HG03558 (cell line): Measurements from ENCODE around the gene DNAJB4.
"Not testable (repeated sequence)": the region's sequence is repeated elsewhere in the genome, so short reads cannot be mapped to it uniquely, and the experiment has no call there.

Experiments used
- ATAC-seq: cut with Tn5 transposase; IDR thresholded peaks from one replicate; pipeline ENCODE4 v1.9.1; 2021; ENCODE audit warnings: moderate number of reproducible peaks; ENCODE audit not compliant: unreplicated experiment; ENCODE audit errors: extremely low read depth

The DNAJB4 gene

DNA sequence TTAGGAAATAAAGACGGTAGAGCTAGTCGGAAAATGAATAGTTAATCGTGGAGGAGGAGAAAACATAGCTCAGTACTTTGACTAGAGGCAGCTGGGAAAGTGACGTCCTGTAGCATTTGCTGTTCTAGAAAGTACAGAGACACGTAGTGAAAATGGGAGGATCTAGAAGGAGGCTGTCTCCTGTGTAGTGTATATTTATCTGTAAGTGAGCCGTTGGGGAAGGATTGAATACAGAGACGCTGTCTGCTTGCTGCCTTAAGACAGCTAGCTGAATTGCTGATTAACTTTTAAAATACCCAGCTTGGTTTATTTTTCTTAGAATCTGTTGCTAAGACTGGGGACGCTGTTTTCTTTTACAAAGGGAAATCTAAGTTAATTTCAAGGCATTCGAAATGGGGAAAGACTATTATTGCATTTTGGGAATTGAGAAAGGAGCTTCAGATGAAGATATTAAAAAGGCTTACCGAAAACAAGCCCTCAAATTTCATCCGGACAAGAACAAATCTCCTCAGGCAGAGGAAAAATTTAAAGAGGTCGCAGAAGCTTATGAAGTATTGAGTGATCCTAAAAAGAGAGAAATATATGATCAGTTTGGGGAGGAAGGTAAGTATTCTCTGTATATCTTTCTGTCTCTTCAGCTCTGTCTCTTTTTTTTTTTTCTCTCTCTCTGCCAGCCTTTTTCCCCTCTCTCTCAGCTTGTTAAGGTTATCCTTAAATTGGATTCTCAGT, at the start of gene DNAJB4:
Gene DNAJB4 (plus strand): TSS at position 221 of the 729 bp plus-strand sequence. CDS start 172 bp downstream, at position 393.
- peak; percentile 98 for ATAC-seq

DNA sequence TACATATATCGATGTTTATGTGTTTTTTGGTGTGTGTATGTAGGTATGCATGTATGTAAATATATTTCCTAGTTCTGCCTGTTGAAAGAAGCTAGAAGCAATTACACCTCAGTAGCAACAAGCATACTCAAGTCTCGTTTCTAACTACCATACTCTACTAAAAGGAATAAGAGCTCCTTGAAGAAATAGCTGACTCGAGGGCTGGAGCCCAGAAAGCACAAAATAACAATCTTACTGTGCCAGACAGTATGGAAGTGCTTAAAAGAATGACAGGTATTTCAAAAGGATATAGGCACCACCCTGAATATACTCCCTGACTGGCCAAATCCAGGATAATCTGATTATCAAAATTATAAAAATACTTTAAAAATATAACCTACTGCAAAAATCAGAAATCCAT, 49.0 kb upstream of the DNAJB4 start:
- ATAC-seq, result no peak

DNA sequence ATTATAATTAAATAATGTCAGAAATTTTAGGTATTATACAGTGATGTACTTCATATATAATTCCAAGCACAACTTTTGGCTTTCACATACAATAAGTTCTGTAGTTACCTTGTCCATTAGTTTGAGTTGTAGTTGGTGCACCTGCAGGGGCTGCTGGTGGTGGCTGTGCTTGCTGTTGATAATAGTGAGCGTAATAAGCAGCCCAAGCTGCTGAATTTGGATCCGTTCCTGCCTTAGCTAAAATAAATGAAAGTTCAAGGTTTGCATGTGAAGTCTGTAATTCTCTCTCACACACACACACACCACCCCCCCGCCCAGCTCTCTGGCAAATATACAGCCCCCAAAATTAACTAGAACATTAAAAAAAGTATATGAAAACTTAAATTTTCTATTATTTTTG, 48.3 kb upstream of the DNAJB4 start:
- ATAC-seq, result no peak

DNA sequence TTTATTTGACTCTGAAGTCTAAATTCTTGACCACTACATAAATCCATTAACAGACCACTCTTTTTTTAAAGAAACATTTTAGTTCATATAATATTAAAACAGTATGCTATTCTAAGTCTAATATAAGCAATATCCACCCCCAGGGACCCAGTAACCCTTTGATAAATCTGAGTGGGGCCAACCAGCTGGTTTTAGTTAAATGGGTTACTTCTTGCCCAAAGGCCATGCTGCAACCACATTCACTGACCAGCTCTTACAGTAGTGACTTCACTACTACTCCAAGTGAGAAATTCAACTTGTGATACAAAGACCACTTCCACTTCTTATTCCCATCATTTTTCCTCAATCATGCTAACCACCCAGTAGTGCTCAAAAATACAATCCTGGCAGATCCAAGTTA, 46.3 kb upstream of the DNAJB4 start:
- ATAC-seq, result no peak

DNA sequence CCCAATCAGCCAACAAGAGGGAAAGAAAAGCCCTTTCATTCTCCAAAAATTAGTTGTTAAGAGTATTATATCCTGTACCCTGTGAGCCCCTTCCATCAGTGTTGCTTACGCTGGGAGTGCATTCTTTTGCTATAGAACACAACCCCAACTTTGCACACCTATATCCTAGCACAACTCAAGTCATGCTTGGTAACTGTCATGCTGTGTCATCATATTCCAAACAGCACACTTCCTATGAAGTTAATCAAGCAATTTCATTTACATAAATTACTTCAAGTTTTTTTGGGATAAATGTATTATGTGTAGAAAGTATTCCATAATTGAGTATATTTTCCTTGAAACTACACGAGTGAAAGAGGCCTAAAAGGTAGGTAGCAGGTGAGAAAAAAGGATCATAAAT, 45.9 kb upstream of the DNAJB4 start:
- ATAC-seq, result no peak

DNA sequence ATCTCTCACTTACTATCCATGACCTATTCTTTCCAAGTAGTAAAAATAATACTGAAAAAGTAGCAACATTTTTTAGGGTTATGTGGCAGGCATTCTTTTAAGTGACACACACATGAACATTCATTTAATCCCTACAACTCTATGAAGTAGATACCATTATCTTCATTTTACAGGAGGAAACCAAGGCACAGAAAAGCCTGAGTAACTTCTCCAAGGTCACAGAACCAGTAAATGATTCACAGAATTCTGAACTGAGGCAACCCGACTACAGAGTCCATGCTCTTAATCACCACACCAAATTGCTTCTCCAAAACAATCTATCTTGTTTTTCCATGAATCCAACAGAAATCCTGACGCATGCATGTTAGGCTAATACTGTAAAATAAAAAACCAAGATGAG, 43.3 kb upstream of the DNAJB4 start:
- ATAC-seq, result no peak

DNA sequence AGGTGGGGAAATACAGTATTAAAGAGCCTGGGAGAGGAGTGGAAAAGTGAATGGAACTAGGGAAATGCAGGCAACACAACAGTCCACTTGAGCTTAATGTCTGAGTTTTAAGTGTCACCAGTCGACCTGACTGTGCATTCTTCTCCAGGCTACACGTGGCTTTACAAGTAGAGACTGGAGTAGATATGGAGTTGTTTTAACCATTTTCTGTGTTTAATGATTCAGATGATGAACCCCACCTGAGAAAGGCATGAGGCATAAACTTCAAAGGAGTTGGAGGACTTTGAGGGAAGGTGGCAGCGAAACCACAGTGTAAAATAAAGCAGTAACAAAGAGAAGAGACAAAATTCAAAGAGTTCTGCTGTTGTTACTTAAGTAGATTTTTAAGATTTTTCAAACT, 38.4 kb upstream of the DNAJB4 start:
- ATAC-seq, result no peak

DNA sequence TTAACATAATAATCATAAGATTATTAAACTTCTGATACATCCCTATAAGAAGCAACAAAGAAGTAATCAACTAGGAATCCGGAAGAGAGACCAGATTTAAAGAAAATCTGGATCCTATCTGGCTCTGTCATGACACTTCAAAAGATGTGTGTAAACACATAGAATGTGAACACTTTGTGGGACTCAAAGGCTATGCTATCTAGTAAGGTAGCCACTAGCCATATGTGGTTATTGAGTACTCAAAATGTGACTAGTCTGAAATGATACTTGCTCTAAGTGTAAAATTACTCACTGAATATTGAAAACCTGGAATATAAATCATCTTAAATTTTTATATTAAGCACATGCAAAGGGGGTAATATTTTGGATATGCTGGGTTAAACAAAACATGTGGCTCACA, 34.5 kb upstream of the DNAJB4 start:
- ATAC-seq, result no peak

DNA sequence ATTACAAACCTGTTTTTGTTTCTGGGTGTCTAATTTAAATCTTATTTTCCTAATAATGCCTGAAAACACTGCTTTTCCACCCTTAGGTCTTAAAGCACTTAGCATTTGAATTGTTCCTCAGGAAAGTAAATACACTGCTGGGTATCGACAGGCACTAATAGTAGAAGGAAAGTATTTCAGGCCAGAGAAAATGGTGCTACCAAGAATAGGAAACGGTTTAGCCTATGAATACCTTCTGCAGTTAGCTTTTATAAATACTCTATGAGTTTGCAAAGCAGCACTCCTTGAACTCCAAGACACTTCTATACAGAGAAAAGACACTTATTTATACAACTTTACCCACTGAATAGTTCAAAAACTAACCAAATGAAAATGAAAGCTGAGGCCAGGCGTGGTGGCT, 32.7 kb upstream of the DNAJB4 start:
- no peak for ATAC-seq

DNA sequence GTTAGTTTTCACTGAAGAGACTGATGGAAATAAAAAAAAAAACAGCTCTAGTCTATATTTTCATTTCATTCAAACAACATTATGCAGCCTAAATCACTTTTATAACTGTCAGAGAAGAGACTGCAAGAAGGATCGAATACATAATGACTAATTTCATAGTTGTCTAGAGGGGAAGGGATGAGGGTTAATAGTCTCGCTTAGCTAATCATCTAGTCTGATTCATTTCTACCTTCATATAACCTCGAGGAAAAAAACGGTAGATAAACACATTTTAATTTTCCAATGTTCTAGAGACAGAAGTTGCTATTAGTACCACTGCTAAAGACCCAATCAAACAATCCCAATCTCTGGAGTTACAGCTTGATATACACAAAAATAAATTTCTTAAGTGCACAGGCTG, 29.4 kb upstream of the DNAJB4 start:
- no peak for ATAC-seq

DNA sequence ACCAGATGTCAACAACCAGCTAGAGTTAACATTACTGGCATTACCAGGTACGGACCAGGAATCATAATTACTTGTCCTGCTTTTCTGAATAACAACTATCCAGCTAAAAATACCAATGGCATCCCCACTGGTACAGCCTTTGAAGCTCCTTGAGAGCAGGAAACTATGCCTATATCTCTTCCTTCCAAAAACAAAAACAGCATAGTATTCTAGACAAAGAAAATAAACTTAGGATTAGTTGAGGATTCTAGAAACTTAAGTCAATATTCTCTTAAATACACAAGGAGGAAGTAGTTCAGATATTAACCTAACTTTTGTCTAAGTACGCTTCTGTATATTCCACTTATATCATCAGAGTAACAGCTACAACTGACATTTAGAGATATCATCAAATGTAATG, 28.8 kb upstream of the DNAJB4 start:
- ATAC-seq, result no peak

DNA sequence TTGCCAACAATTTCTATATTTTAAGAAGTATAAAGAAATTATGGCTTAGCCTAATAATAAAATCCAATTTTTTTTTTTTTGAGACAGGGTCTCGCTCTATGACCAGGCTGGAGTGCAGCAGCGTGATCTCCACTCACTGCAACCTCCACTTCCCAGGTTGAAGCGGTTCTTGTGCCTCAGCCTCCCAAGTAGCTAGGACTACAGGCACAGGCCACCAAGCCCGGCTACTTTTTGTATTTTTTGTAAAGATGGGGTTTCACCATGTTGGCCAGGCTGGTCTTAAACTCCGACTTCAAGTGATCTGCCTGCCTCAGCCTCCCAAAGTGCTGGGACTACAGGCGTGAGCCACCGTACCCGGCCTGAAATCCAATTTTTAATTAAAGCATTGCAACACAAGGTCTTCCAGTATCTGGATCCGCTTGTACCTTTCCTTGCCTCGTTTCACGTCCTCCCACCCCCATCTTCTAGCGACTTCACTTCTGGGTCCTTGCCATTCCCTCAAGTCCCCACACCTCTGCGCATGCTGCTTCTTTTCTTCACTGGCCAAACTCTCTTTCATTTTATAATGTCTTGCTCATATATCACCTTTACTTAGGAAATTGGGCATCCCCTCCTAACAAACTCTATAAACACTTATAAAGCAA, 28.2 kb upstream of the DNAJB4 start:
- no peak for ATAC-seq

DNA sequence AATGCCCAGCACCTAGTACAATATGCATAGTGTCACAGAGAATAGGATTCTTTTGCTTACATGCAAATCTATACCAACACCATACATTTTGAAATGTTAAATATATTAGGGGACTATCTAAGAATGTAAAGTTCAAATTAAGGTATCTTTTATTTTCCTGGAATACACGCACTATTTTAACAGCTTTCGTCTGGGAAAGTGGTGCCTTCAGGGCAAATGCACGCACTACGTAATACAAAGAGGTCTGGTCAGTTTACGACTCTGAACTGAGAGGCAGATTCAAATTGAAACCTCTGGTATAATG, 26.8 kb upstream of the DNAJB4 start:
- ATAC-seq, result no peak

DNA sequence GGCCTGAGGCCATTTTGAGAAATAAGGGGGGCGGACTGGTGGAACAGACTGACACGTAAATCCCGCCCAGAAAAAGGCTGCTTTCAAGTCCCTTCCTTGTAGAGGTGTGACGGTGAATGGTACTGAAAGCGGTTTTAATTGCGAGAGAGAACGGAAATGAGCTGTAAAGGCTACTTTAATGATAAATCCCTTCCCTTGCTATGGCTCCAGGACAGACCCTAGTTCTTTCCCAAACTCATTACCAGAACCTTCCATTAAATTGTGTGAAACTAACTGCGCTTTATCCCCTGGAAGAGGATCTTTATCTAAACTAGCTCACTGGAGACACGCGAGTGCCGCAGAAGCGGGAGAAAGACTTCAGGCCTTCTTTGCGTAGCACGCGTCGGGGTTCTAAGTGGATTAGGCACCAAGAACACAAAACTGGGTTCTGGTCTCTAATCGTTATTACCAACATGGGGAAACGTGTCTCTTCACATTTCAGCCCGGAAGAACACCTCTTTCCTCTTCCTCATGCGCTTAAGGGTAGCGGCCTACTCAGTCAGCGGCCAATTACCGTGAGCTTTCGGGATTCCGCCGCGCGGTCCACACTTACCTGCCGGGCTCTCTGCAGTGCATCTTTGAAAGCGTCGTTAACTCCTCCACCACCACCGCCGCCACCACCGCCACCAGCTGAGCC, 26.3 kb upstream of the DNAJB4 start:
- peak; percentile 73 for ATAC-seq

DNA sequence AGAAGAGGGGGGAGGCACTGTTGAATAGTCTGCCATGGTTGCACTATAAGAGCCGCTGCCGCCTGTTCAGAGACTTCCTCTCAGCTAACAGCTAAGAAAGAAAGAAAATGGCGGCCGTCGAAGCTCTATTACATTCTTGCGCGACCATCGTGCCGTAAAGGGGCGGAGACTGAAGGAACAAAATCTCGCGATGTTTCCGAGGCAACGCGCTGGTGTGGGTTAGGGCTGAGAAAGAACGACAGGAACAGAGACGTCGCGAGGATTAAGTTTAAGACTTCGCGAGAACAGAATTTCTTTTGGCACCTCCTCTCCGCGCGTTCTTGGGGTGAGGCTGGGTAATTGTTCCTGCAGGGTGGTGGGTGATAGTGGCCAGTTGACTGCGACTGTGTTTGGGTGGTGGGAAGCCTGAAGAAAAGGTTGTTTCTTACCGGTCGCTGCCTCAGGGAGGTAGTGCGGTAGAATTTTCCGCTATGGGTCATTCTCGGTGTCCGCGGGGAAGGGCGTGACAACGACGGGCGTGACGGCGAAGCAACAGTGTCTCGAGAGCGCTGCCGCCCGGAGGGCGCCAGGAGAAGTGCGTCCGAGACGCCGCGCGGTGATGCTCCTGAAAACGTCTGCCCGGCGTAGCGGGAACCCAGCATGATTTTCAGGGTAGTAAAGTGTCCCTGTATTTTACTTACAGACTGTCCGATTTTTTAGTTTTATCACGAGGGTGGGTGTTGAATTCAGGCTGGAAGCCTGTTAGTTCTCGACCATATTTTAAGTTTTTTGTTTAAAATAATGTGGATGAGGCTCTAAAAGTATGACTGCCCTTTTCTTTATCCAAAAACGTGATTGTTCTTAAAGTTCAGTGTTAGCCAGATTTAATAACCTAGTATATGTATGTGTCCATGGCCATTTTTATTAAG, 25.5 kb upstream of the DNAJB4 start, which contains the start of gene FUBP1:
Gene FUBP1 (minus strand): TSS at position 104 of the 908 bp plus-strand sequence. CDS start 68 bp downstream, at position 36.
- peak; percentile 56 for ATAC-seq

DNA sequence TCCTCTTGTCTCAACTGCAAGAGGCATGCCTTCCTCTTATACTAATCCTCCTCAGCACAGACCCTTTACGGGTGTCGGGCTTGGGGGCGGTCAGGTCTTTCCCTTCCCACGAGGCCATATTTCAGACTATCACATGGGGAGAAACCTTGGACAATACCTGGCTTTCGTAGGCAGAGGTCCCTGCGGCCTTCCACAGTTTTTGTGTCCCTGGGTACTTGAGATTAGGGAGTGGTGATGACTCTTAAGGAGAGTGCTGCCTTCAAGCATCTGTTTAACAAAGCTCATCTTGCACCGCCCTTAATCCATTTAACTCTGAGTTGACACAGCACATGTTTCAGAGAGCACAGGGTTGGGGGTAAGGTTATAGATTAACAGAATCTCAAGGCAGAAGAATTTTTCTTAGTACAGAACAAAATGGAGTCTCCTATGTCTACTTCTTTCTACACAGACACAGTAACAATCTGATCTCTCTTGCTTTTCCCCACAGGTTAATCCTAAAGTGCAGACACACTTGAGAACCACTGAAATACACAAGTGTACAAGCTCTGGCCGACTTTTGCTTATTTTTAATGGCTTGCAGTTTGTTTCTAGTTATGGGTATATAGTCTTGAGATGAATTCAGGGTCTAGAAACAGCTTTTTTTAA, 21.3 kb upstream of the DNAJB4 start:
- ATAC-seq, result not testable (repeated sequence)

DNA sequence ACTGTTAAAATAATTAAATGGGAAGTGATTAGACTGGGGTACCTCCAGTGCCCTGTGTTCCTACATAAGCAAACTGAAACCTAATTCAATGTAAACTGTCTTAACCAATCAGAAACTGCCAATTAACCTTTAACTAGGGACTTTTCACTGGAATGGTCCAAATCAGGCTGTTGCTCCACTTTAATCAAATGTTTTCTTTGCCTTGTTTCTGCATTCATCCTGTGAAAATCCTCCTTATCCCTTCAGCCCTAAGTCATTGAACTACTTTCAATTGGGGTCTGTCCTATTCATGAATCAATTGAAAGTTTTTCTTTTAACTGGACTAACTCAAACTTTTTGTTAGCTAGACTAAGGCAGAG, 20.8 kb upstream of the DNAJB4 start:
- no peak for ATAC-seq

DNA sequence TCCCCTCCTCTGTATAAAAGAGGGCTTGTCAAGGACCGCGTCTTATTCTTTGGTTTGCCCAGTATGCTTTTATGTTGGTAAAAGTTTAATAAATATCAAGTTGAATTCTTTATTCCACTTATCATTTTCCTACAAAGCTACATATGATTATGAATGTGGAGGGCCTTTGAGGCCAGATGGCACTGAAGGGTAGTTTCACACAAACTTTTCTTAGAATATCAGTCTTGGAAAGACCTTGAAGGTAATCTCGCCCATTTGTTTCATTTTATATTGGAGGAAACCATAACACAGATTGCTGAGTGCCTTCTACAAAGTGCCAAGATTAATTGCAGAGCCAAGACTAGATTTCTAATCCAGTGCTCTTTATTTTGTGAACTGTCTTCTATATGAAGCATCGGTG, 20.1 kb upstream of the DNAJB4 start:
- no peak for ATAC-seq

DNA sequence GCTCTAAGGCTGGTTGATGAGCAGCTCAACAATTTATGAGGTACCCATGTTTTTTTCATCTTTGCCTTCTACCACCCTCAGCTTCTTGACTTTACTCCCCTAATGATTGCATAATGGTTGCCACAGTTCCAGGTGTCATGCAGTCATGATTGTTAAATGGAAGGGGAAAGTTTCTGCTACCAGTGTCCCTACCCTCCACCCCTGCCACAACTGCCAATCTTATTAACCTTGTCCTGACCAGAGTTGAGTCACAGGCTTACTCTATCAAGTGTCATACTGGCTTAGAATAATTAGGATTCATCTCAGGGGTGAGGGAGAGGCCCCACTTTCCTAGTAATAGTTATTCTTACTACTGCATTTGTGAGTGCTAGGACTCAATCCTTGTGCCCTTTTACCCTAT, 17.9 kb upstream of the DNAJB4 start:
- ATAC-seq, result no peak

DNA sequence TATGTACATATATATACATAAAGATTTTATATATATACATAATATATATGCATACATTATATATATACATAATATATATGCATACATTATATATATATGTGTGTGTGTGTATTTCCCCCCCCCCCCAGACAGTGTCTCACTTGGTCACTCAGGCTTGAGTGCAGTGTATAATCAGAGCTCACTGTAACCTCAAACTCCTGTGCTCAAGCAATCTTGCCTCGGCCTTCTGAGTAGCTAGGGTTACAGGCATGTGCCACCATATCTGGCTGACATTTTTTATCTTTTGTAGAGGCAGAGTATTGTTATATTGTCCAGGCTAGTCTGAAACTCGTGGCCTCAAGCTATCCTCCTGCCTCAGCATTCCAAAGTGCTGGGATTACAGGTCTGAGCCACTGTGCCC, 16.8 kb upstream of the DNAJB4 start:
- no peak for ATAC-seq
